ENCODE results near the gene C10orf105.

The C10orf105 gene

DNA sequence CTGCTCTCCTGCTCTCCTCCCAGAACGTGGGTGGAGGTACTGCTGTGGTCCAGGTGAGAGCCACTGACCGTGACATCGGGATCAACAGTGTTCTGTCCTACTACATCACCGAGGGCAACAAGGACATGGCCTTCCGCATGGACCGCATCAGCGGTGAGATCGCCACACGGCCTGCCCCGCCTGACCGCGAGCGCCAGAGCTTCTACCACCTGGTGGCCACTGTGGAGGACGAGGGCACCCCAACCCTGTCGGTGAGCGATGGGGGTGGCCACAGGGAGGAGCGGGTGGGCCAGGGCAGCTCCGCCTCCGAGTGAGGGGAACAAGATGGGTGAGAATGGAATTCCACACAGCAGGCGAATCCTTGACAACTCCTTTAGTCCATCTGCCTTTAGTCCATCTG lies 22.1 kb upstream of the C10orf105 start:
- Histone ChIP-seq H3K27me3 (ENCODE audit: insufficient read depth, insufficient read length) (peaks cover 5% of the 10 kb centered on the region), H3K4me3 (ENCODE audit: insufficient read length, low read depth) (no peak overlapping the region), H3K9ac (ENCODE audit: insufficient read length, low read depth) (no peak overlapping the region), H3K9me3 (ENCODE audit: insufficient read depth, low read length) (peaks cover 13% of the 10 kb centered on the region; the same call in 1 of the 2 replicates), H3K36me3 (ENCODE audit: insufficient read depth, insufficient read length, low read length) (no peaks in the 10 kb centered on the region), H3K4me1 (ENCODE audit: insufficient read depth, insufficient read length) (peaks cover 7% of the 10 kb centered on the region)
- no peak for TF ChIP-seq YY1 (IDR thresholded peaks at IDR 0.05; ENCODE audit: insufficient read depth, insufficient read length)
- no peak for TF ChIP-seq SUZ12 (IDR thresholded peaks at IDR 0.05; ENCODE audit: extremely low read depth, insufficient read depth, insufficient read length)
- TF ChIP-seq ZNF274 (IDR thresholded peaks at IDR 0.05; ENCODE audit: low read depth, low read length) = no peak
- DNase-seq (ENCODE audit: low read depth, low spot score) = no peak

DNA sequence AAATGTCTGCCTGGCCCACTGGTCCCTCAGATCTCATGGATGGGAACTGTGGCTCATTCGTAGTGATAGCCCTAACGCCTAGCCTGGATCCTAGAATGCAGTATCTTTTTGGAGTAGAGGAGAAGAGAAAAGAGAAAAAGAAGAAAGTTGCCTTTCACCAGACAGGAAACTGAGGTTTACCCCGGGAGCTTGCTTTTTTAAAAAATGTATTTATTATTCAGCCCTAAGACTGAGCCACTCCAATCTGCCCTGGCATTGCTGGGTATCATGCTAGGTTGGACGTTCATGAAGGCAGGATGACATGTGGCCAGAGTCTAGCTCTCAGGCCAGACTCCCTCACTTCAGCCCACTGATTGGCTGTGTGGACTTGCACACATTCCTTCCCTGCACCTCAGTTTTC lies 21.5 kb upstream of the C10orf105 start:
- Histone ChIP-seq H3K36me3 (ENCODE audit: insufficient read depth, insufficient read length, low read length) (no peaks in the 10 kb centered on the region), H3K9me3 (ENCODE audit: insufficient read depth, low read length) (peaks cover 13% of the 10 kb centered on the region; the same call in 1 of the 2 replicates), H3K4me1 (ENCODE audit: insufficient read depth, insufficient read length) (peaks cover 10% of the 10 kb centered on the region), H3K9ac (ENCODE audit: insufficient read length, low read depth) (no peak overlapping the region), H3K4me3 (ENCODE audit: insufficient read length, low read depth) (no peak overlapping the region), H3K27me3 (ENCODE audit: insufficient read depth, insufficient read length) (peaks cover 5% of the 10 kb centered on the region)
- TF ChIP-seq SUZ12 (IDR thresholded peaks at IDR 0.05; ENCODE audit: extremely low read depth, insufficient read depth, insufficient read length) (no peak), YY1 (IDR thresholded peaks at IDR 0.05; ENCODE audit: insufficient read depth, insufficient read length) (no peak), ZNF274 (IDR thresholded peaks at IDR 0.05; ENCODE audit: low read depth, low read length) (no peak)
- no peak for DNase-seq (ENCODE audit: low read depth, low spot score)

DNA sequence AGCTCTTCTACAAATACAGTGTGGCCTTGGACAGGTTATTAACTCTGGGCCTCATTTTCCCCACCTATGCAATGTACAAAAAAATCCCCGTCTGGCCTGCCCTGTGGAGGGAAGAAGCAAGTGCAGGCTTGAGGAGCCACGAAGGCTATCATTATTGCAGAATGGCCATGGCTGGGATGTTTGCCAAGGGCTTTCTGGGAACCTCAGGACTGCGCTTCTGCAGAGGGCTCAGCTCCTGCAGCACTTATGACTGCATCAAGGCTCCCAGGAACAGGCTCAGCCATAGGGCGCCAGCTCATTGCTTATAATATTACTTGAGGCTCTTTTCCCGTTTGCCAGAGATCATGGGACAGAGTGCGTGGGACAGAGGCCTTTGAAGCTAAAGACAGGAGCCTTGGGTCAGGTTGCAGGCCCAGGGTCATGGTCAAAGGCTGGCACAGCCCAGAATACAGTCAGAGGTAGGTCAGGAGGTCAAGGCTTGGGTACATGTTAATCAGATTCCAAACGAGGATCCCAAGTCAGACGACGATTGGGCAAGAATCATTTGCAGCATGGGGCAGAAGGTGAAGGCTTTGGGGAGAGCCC lies 20.6 kb upstream of the C10orf105 start:
- peaks cover 5% of the 10 kb centered on the region for H3K27me3 ChIP-seq (ENCODE audit: insufficient read depth, insufficient read length)
- DNase-seq (ENCODE audit: low read depth, low spot score) = no peak
- H3K9ac ChIP-seq (ENCODE audit: insufficient read length, low read depth) = no peak overlapping the region
- H3K36me3 ChIP-seq (ENCODE audit: insufficient read depth, insufficient read length, low read length) = no peaks in the 10 kb centered on the region
- H3K9me3 ChIP-seq (ENCODE audit: insufficient read depth, low read length) = peaks cover 13% of the 10 kb centered on the region; the same call in 1 of the 2 replicates
- peaks cover 6% of the 10 kb centered on the region for H3K4me1 ChIP-seq (ENCODE audit: insufficient read depth, insufficient read length)
- TF ChIP-seq SUZ12 (IDR thresholded peaks at IDR 0.05; ENCODE audit: extremely low read depth, insufficient read depth, insufficient read length) (no peak), YY1 (IDR thresholded peaks at IDR 0.05; ENCODE audit: insufficient read depth, insufficient read length) (no peak), ZNF274 (IDR thresholded peaks at IDR 0.05; ENCODE audit: low read depth, low read length) (no peak)
- no peak overlapping the region for H3K4me3 ChIP-seq (ENCODE audit: insufficient read length, low read depth)

DNA sequence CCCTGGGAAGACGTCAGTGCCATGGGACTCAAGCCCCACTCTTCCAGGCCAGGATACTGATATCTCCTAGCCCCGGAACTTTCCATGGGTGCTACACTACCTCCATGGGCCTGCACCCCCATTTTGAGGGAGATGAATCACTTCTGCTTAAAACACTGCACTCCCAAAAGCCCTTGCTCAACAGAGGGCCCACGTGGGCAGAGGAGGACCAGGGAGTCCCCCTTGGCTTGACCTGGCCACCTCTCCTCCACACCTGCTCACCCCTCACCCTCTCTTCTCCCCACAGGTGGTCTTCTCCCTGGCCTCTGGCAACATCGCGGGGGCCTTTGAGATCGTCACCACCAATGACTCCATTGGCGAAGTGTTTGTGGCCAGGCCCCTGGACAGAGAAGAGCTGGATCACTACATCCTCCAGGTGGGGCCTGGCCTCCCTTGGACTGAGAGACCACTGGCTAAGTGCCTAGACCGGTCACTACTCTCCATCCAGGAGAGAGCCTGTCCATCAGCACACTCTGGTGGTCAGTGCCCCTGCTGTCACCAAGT lies 19.9 kb upstream of the C10orf105 start:
- H3K4me1 ChIP-seq (ENCODE audit: insufficient read depth, insufficient read length) = peaks cover 6% of the 10 kb centered on the region

DNA sequence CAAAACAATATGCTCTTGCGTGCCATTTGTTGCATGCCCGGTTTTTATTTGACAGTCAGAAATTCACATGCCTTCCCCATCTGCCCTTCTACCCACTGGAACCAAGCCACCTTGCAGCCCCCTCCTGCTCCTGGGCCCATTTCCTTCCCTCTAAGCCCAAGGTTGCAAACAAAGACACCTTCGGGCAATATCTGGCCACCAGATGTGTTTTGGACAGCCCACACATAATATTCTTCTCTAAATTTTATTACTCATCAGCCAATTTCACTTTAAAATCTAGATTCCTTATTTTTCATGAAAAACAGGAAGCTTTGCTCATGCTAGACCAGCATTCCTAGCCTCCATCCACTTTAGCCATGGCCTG lies 18.2 kb upstream of the C10orf105 start:
- Histone ChIP-seq H3K4me1 (ENCODE audit: insufficient read depth, insufficient read length) (peaks cover 6% of the 10 kb centered on the region), H3K4me3 (ENCODE audit: insufficient read length, low read depth) (no peak overlapping the region), H3K9ac (ENCODE audit: insufficient read length, low read depth) (no peak overlapping the region), H3K9me3 (ENCODE audit: insufficient read depth, low read length) (peaks cover 9% of the 10 kb centered on the region; the same call in 1 of the 2 replicates), H3K27me3 (ENCODE audit: insufficient read depth, insufficient read length) (peaks cover 9% of the 10 kb centered on the region), H3K36me3 (ENCODE audit: insufficient read depth, insufficient read length, low read length) (no peaks in the 10 kb centered on the region)
- TF ChIP-seq SUZ12 (IDR thresholded peaks at IDR 0.05; ENCODE audit: extremely low read depth, insufficient read depth, insufficient read length) (no peak), ZNF274 (IDR thresholded peaks at IDR 0.05; ENCODE audit: low read depth, low read length) (no peak), YY1 (IDR thresholded peaks at IDR 0.05; ENCODE audit: insufficient read depth, insufficient read length) (no peak)
- DNase-seq (ENCODE audit: low read depth, low spot score) = no peak

More for the DNA sequence above, 19.9 kb upstream of the C10orf105 start:
- TF ChIP-seq YY1 (IDR thresholded peaks at IDR 0.05; ENCODE audit: insufficient read depth, insufficient read length) (no peak), ZNF274 (IDR thresholded peaks at IDR 0.05; ENCODE audit: low read depth, low read length) (no peak), SUZ12 (IDR thresholded peaks at IDR 0.05; ENCODE audit: extremely low read depth, insufficient read depth, insufficient read length) (no peak)
- Histone ChIP-seq H3K27me3 (ENCODE audit: insufficient read depth, insufficient read length) (peaks cover 5% of the 10 kb centered on the region), H3K36me3 (ENCODE audit: insufficient read depth, insufficient read length, low read length) (no peaks in the 10 kb centered on the region), H3K4me3 (ENCODE audit: insufficient read length, low read depth) (no peak overlapping the region), H3K9me3 (ENCODE audit: insufficient read depth, low read length) (peaks cover 13% of the 10 kb centered on the region; the same call in 1 of the 2 replicates), H3K9ac (ENCODE audit: insufficient read length, low read depth) (no peak overlapping the region)
- DNase-seq (ENCODE audit: low read depth, low spot score) = no peak

DNA sequence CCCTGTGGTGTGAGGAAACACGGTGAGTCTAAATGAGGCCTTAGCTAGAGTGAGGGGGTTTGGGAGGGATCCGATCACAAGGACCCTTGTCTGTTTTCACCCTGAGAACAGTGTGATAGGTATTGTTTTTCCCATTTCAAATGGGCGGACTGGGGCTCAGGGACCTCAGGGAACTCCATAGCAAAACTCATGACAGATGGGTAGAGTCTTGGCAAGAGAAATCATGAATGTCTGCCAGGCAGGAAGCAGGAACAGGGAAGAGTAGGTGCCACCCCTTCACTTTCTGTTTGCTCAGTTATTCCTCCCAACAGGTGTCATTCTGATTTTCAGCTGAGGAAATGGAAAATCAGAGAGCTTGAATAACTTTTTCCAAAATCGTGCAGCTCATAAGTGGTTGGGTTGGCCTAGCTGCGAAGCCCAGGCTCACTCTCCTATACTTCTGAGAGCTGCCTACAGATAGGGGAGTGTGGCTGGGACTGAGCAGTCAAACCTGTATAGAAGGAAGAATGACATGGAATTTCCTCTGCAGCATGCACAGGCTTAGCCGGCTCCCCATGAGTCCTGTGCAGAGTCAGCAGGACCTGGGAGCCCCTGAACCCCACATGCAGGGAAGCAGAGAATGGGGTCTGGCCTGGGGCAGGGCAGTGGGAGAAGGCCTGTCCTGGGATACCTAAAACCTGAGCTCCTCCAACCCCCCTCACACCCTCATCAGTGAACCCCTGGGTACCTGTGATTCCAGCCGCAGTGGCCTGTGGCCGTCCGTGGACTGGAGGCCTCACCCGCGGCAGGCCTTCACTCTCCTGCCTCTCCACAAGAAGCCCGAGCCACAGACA lies 17.6 kb upstream of the C10orf105 start:
- H3K27me3 ChIP-seq (ENCODE audit: insufficient read depth, insufficient read length) = peaks cover 9% of the 10 kb centered on the region
- peaks cover 6% of the 10 kb centered on the region for H3K4me1 ChIP-seq (ENCODE audit: insufficient read depth, insufficient read length)
- TF ChIP-seq SUZ12 (IDR thresholded peaks at IDR 0.05; ENCODE audit: extremely low read depth, insufficient read depth, insufficient read length) (no peak), ZNF274 (IDR thresholded peaks at IDR 0.05; ENCODE audit: low read depth, low read length) (no peak), YY1 (IDR thresholded peaks at IDR 0.05; ENCODE audit: insufficient read depth, insufficient read length) (no peak)
- H3K4me3 ChIP-seq (ENCODE audit: insufficient read length, low read depth) = no peak overlapping the region
- no peak for DNase-seq (ENCODE audit: low read depth, low spot score)
- H3K9ac ChIP-seq (ENCODE audit: insufficient read length, low read depth) = no peak overlapping the region
- H3K36me3 ChIP-seq (ENCODE audit: insufficient read depth, insufficient read length, low read length) = no peaks in the 10 kb centered on the region
- H3K9me3 ChIP-seq (ENCODE audit: insufficient read depth, low read length) = peaks cover 3% of the 10 kb centered on the region; the same call in 1 of the 2 replicates

DNA sequence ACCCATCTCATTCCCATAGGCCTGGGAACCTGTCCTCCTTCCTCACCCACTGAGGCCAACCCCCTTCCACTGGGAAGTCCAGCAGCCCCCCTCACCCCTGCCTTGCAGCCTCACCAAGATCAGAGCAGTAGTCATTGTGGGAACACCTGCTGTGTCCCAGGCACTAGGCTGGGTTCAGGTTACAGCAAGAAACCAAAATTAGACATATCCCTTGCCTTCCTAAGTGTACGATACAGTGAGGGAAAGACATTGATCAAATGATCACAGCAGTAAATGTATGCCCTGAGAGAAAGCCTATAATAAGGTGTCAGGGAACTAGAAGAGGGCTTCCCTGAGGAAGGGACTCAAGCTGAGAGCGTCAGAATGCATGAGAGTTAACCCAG lies 17.0 kb upstream of the C10orf105 start:
- TF ChIP-seq ZNF274 (IDR thresholded peaks at IDR 0.05; ENCODE audit: low read depth, low read length) = no peak
- TF ChIP-seq SUZ12 (IDR thresholded peaks at IDR 0.05; ENCODE audit: extremely low read depth, insufficient read depth, insufficient read length) = no peak
- TF ChIP-seq YY1 (IDR thresholded peaks at IDR 0.05; ENCODE audit: insufficient read depth, insufficient read length) = no peak

More for the DNA sequence above, 17.0 kb upstream of the C10orf105 start:
- peaks cover 9% of the 10 kb centered on the region for H3K27me3 ChIP-seq (ENCODE audit: insufficient read depth, insufficient read length)
- H3K4me3 ChIP-seq (ENCODE audit: insufficient read length, low read depth) = no peak overlapping the region
- no peaks in the 10 kb centered on the region for H3K9me3 ChIP-seq (ENCODE audit: insufficient read depth, low read length)
- no peaks in the 10 kb centered on the region for H3K36me3 ChIP-seq (ENCODE audit: insufficient read depth, insufficient read length, low read length)
- no peak overlapping the region for H3K9ac ChIP-seq (ENCODE audit: insufficient read length, low read depth)
- peaks cover 6% of the 10 kb centered on the region for H3K4me1 ChIP-seq (ENCODE audit: insufficient read depth, insufficient read length)
- no peak for DNase-seq (ENCODE audit: low read depth, low spot score)
